Right hindlimb (tissue), 1 donor: ENCODE measurements around the gene THBS1.

Experiments
- DNase-seq: peaks from one replicate; pipeline ENCODE4 v3.0.0-alpha.2; 2018

The THBS1 gene

GRCh38 chr15:39641191-39641889 lies 60.5 kb downstream of the THBS1 start:
- DNase-seq, result no peak

GRCh38 chr15:39642011-39642640 lies 61.2 kb downstream of the THBS1 start:
- no peak for DNase-seq

- no peak for DNase-seq
Measured at GRCh38 chr15:39643727-39644126, 62.8 kb downstream of the THBS1 start.

GRCh38 chr15:39644136-39644535 lies 63.3 kb downstream of the THBS1 start:
- no peak for DNase-seq

- DNase-seq, result no peak
Measured at GRCh38 chr15:39645138-39645975, 64.5 kb downstream of the THBS1 start.

GRCh38 chr15:39645976-39646257 lies 65.0 kb downstream of the THBS1 start:
- no peak for DNase-seq

GRCh38 chr15:39646425-39646824 lies 65.5 kb downstream of the THBS1 start:
- DNase-seq, result no peak
